Hepatocyte (in vitro differentiated cells): Measurements from ENCODE around the gene SNED1. TPM values are rescaled to one million over a fixed set of nuclear protein-coding genes. Genes with fewer than 3 reads are reported as not detected.
A peak's percentile ranks its signal among the peaks of the same experiment; 100 is the strongest.

ENCODE experiments used
- DNase-seq: peaks from one replicate; pipeline ENCODE4 v3.0.0-alpha.2; 2016; ENCODE audit warnings: low spot score
- H2AFZ ChIP-seq: fragments of 200-600 bp; sonication (generic); 2 replicates; pipeline ENCODE4 v1.6.0; 2016; ENCODE audit warnings: antibody characterized with exemption, mild to moderate bottlenecking
- H3K27ac ChIP-seq: fragments of 200-600 bp; sonication (generic); 2 replicates; pipeline ENCODE4 v1.5.1; 2016; ENCODE audit warnings: mild to moderate bottlenecking
- H3K27me3 ChIP-seq: fragments of 200-600 bp; sonication (generic); 2 replicates; pipeline ENCODE4 v1.6.1; 2016
- H3K36me3 ChIP-seq: fragments of 200-600 bp; sonication (generic); replicated peaks from 2 replicates; pipeline ENCODE4 v1.5.1; 2016; ENCODE audit warnings: low read depth; ENCODE audit not compliant: insufficient read depth
- H3K4me1 ChIP-seq: fragments of 200-600 bp; sonication (generic); 2 replicates; pipeline ENCODE4 v1.5.1; 2016; ENCODE audit warnings: mild to moderate bottlenecking, moderate library complexity; ENCODE audit not compliant: insufficient read depth
- H3K4me2 ChIP-seq: fragments of 200-600 bp; sonication (generic); 2 replicates; pipeline ENCODE4 v1.6.0; 2016
- H3K4me3 ChIP-seq: fragments of 200-600 bp; sonication (generic); 2 replicates; pipeline ENCODE4 v1.5.1; 2016; ENCODE audit warnings: mild to moderate bottlenecking
- H3K79me2 ChIP-seq: fragments of 200-600 bp; sonication (generic); 2 replicates; pipeline ENCODE4 v1.6.0; 2017; ENCODE audit warnings: mild to moderate bottlenecking
- H3K9me2 ChIP-seq: fragments of 200-600 bp; sonication (generic); replicated peaks from 2 replicates; pipeline ENCODE4 v1.6.0; 2017; ENCODE audit warnings: mild to moderate bottlenecking; ENCODE audit not compliant: insufficient read depth
- H3K9me3 ChIP-seq: fragments of 200-600 bp; sonication (generic); 2 replicates; pipeline ENCODE4 v1.5.1; 2016; ENCODE audit warnings: low read depth, mild to moderate bottlenecking
- H4K20me1 ChIP-seq: fragments of 200-600 bp; sonication (generic); 2 replicates; pipeline ENCODE4 v1.6.0; 2016; ENCODE audit warnings: mild to moderate bottlenecking; ENCODE audit not compliant: insufficient read depth, poor library complexity, severe bottlenecking
- EZH2 ChIP-seq: fragments of 200-600 bp; sonication (generic); IDR thresholded peaks from 2 replicates; pipeline ENCODE4 v1.6.1; 2016; ENCODE audit warnings: antibody characterized with exemption, mild to moderate bottlenecking, borderline replicate concordance
- EZH2phosphoT487 ChIP-seq: fragments of 200-600 bp; sonication (generic); IDR thresholded peaks from one replicate; pipeline ENCODE4 v1.6.1; 2018; ENCODE audit warnings: antibody characterized with exemption, mild to moderate bottlenecking, low read depth, moderate library complexity; ENCODE audit not compliant: unreplicated experiment, severe bottlenecking
- WGBS: methylation state at CpG from one replicate; pipeline ENCODE4 v1.1.6; 2016; ENCODE audit warnings: low lambda C conversion rate; ENCODE audit errors: missing lambda C conversion rate; 5-methylcytosine and 5-hydroxymethylcytosine counted together
- polyA plus RNA-seq: library from polyadenylated mRNA; unstranded; fragments of >200 nt; fragmentation: Nextera tagmentation; extraction: Ambion mirVana; gene quantifications from 2 replicates; pipeline ENCODE4 v1.2.1, GENCODE V29; 2016
- total RNA-seq: library from RNA; depleted of rRNA; stranded (reverse); fragments of >200 nt; gene quantifications from 2 replicates; pipeline ENCODE4 v1.2.3, GENCODE V29; 2014
- TF ChIP-seq, protein P1 (sequence below): fragments of 200-600 bp; sonication (generic); IDR thresholded peaks from 2 replicates; pipeline ENCODE4 v1.5.1; 2016; ENCODE audit warnings: antibody characterized with exemption, mild to moderate bottlenecking; ENCODE audit not compliant: poor library complexity

The SNED1 gene
- total and polyA plus RNA-seq, 2 experiments from 2014 or later: 4.6 to 6.5 TPM

DNA sequence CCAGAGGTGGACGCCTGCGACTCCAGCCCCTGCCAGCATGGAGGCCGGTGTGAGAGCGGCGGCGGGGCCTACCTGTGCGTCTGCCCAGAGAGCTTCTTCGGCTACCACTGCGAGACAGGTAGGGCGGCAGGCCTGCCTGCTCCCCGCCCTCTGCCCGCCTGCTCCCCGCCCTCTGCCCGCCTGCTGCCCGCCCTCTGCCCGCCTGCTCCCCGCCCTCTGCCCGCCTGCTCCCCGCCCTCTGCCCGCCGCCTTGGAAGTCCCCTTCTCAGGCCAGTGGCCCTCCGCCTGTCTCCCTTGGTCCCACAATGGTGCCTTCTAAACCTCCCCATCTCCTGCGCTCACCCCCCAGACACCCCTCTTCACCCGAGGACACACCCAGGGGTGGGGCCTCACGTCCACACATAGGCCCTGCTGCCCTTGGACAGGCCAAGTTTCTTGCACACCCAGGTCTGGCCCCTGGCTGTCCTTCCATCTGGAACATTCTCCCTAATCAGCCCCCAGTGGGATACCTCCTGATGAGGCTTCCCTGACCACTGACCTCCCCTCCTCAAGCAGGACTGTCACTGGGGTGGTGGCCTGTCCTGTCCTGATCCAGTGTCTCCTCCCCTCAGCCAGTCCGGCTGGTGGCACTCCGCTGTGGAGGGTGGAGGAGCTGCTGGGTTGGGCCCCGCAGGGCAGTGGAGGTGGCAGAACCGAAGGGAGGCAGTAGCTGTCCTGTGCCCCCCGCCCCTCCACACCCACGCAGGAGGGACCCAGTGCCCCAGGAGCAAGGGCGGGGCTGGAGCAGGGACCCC, 65.8 kb downstream of the SNED1 start:
- no peaks in the 10 kb centered on the region for H3K9me2 ChIP-seq
- H3K4me3 ChIP-seq: no peak overlapping the region
- 40% methylated on average over 25 of the region's 32 CpGs for WGBS
- TF ChIP-seq EZH2phosphoT487 (no peak), EZH2 (no peak)
- TF ChIP-seq, protein P1, sequence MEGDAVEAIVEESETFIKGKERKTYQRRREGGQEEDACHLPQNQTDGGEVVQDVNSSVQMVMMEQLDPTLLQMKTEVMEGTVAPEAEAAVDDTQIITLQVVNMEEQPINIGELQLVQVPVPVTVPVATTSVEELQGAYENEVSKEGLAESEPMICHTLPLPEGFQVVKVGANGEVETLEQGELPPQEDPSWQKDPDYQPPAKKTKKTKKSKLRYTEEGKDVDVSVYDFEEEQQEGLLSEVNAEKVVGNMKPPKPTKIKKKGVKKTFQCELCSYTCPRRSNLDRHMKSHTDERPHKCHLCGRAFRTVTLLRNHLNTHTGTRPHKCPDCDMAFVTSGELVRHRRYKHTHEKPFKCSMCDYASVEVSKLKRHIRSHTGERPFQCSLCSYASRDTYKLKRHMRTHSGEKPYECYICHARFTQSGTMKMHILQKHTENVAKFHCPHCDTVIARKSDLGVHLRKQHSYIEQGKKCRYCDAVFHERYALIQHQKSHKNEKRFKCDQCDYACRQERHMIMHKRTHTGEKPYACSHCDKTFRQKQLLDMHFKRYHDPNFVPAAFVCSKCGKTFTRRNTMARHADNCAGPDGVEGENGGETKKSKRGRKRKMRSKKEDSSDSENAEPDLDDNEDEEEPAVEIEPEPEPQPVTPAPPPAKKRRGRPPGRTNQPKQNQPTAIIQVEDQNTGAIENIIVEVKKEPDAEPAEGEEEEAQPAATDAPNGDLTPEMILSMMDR: no peak
- H3K4me2 ChIP-seq: peak overlapping the region; percentile 82
- no peaks in the 10 kb centered on the region for H3K79me2 ChIP-seq
- H3K4me1 ChIP-seq: no peaks in the 10 kb centered on the region
- no peaks in the 10 kb centered on the region for H4K20me1 ChIP-seq
- no peaks in the 10 kb centered on the region for H3K36me3 ChIP-seq
- no peaks in the 10 kb centered on the region for H3K9me3 ChIP-seq
- peak; percentile 38 for DNase-seq
- no peak overlapping the region for H3K27ac ChIP-seq
- H2AFZ ChIP-seq: no peak overlapping the region
- H3K27me3 ChIP-seq: no peaks in the 10 kb centered on the region

DNA sequence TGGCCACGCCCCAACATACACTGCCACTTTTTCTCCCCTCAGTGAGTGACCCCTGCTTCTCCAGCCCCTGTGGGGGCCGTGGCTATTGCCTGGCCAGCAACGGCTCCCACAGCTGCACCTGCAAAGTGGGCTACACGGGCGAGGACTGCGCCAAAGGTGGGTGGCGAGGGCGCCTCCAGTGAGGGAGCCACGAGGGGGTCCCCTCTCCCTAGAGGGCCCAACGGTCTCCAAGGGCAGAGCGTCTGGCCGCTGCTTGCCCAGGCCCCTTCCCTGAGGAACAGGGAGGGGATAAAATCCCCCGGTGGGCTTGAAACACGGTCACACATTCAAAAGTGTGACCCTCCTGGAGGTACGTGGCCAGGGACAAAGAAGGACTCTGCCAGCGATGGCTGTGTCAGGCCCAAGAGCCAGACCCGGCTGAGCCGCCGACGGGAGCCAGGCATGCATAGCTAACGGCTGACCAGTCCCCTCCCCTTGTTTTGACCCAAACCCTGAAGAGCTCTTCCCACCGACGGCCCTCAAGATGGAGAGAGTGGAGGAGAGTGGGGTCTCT, 66.5 kb downstream of the SNED1 start:
- Histone ChIP-seq H3K4me3 (no peak overlapping the region), H3K4me2 (no peak overlapping the region)
- WGBS: 91% methylated on average over 20 of the region's 23 CpGs

DNA sequence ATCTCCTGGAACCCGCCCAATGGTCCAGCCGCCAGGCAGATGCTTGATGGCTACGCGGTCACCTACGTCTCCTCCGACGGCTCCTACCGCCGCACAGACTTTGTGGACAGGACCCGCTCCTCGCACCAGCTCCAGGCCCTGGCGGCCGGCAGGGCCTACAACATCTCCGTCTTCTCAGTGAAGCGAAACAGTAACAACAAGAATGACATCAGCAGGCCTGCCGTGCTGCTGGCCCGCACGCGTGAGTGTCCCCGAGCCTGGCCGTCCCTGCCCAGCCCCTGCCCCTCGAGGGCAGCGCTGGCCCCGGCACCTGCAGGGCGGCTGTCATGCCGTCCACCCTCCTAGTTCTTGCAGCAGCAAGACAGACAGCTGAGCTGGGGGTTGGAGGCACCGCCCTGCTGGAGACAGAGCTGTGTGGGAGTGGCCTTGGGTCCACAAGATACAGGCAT, 67.0 kb downstream of the SNED1 start:
- DNase-seq: no peak
- no peak overlapping the region for H3K4me2 ChIP-seq
- H2AFZ ChIP-seq: no peak overlapping the region
- H4K20me1 ChIP-seq: no peaks in the 10 kb centered on the region
- no peaks in the 10 kb centered on the region for H3K36me3 ChIP-seq
- no peaks in the 10 kb centered on the region for H3K27me3 ChIP-seq
- TF ChIP-seq, protein P1: no peak
- TF ChIP-seq EZH2: no peak
- no peak for TF ChIP-seq EZH2phosphoT487
- no peaks in the 10 kb centered on the region for H3K9me2 ChIP-seq
- H3K4me3 ChIP-seq: no peak overlapping the region
- no peaks in the 10 kb centered on the region for H3K4me1 ChIP-seq
- H3K9me3 ChIP-seq: no peaks in the 10 kb centered on the region
- no peaks in the 10 kb centered on the region for H3K79me2 ChIP-seq
- no peak overlapping the region for H3K27ac ChIP-seq
- 91% methylated on average over 27 of the region's 27 CpGs for WGBS

More for the DNA sequence above, 66.5 kb downstream of the SNED1 start:
- DNase-seq: no peak
- Histone ChIP-seq H2AFZ (no peak overlapping the region), H3K36me3 (no peaks in the 10 kb centered on the region), H3K27me3 (no peaks in the 10 kb centered on the region), H3K9me3 (no peaks in the 10 kb centered on the region), H4K20me1 (no peaks in the 10 kb centered on the region), H3K4me1 (no peaks in the 10 kb centered on the region), H3K79me2 (no peaks in the 10 kb centered on the region), H3K9me2 (no peaks in the 10 kb centered on the region), H3K27ac (no peak overlapping the region)
- TF ChIP-seq, protein P1: no peak
- TF ChIP-seq EZH2phosphoT487 (no peak), EZH2 (no peak)
